Neural cell (in vitro differentiated cells): ENCODE measurements around the gene HMGCLL1. TPM values are rescaled to one million over a fixed set of nuclear protein-coding genes. Genes with fewer than 3 reads are reported as not detected.

Source experiments
- H2AFZ ChIP-seq: fragments of 200-600, 300-800 bp; sonication (generic), shearing (Covaris generic); 2 replicates; pipeline ENCODE4 v1.6.0; 2014; ENCODE audit warnings: low read depth, mild to moderate bottlenecking, antibody characterized with exemption, low read length, moderate library complexity
- H3F3A ChIP-seq: fragments of 200-600 bp; shearing (Covaris generic); 2 replicates; pipeline ENCODE4 v1.6.1; 2016; ENCODE audit warnings: mild to moderate bottlenecking, moderate library complexity, mixed read lengths, antibody characterized with exemption, low read length; ENCODE audit not compliant: insufficient read depth, poor library complexity, severe bottlenecking
- H3K27ac ChIP-seq: fragments of 200-600, 300-800 bp; sonication (generic), shearing (Covaris generic); 2 replicates; pipeline ENCODE4 v1.5.1; 2014; ENCODE audit warnings: mild to moderate bottlenecking, low read length, moderate library complexity
- H3K27me3 ChIP-seq: fragments of 300-800, 200-600 bp; sonication (generic), shearing (Covaris generic); 2 replicates; pipeline ENCODE4 v1.6.0; 2014; ENCODE audit warnings: mild to moderate bottlenecking, low read depth, low read length, moderate library complexity; ENCODE audit not compliant: insufficient read depth
- H3K36me3 ChIP-seq: fragments of 300-800, 200-600 bp; sonication (generic), shearing (Covaris generic); 2 replicates; pipeline ENCODE4 v1.5.1; 2014; ENCODE audit warnings: mild to moderate bottlenecking, antibody characterized with exemption, low read length, moderate library complexity; ENCODE audit not compliant: insufficient read depth
- H3K4me2 ChIP-seq: fragments of 300-800, 200-600 bp; sonication (generic), shearing (Covaris generic); 2 replicates; pipeline ENCODE4 v1.6.0; 2014; ENCODE audit warnings: mild to moderate bottlenecking, low read length
- H3K4me3 ChIP-seq: fragments of 300-800, 200-600 bp; sonication (generic), shearing (Covaris generic); 2 replicates; pipeline ENCODE4 v1.5.1; 2014; ENCODE audit warnings: mild to moderate bottlenecking, low read length, moderate library complexity
- H3K79me2 ChIP-seq: fragments of 200-600 bp; shearing (Covaris generic); replicated peaks from 2 replicates; pipeline ENCODE4 v1.6.0; 2014; ENCODE audit warnings: mild to moderate bottlenecking, low read length, moderate library complexity; ENCODE audit not compliant: insufficient read depth
- H3K9ac ChIP-seq: fragments of 300-800, 200-600 bp; sonication (generic), shearing (Covaris generic); 2 replicates; pipeline ENCODE4 v1.6.1; 2016; ENCODE audit warnings: mild to moderate bottlenecking, low read length, mixed read lengths
- H3K9me2 ChIP-seq: fragments of 200-600 bp; shearing (Covaris generic); 2 replicates; pipeline ENCODE4 v1.6.1; 2016; ENCODE audit warnings: mild to moderate bottlenecking, low read length, mixed read lengths; ENCODE audit not compliant: insufficient read depth
- H3K9me3 ChIP-seq: fragments of 200-600, 300-800 bp; sonication (generic), shearing (Covaris generic); 2 replicates; pipeline ENCODE4 v1.6.1; 2016; ENCODE audit warnings: mild to moderate bottlenecking, mixed run types, low read length, moderate library complexity, mixed read lengths
- H4K20me1 ChIP-seq: fragments of 200-600 bp; shearing (Covaris generic); 2 replicates; pipeline ENCODE4 v1.6.1; 2016; ENCODE audit warnings: mild to moderate bottlenecking, mixed run types; ENCODE audit not compliant: insufficient read depth
- EP300 ChIP-seq: fragments of 450-650 bp; conservative IDR thresholded peaks from 2 replicates; pipeline ENCODE4 v1.6.1; 2014; ENCODE audit warnings: antibody characterized with exemption, mild to moderate bottlenecking, moderate library complexity; ENCODE audit not compliant: poor library complexity, severe bottlenecking
- EZH2 ChIP-seq: fragments of 200-600, 300-800 bp; shearing (Covaris generic), sonication (generic); IDR thresholded peaks from 2 replicates; pipeline ENCODE4 v1.6.1; 2014; ENCODE audit warnings: antibody characterized with exemption, low read length, borderline replicate concordance, mild to moderate bottlenecking; ENCODE audit not compliant: insufficient read depth, poor library complexity, severe bottlenecking
- MXI1 ChIP-seq: fragments of 450-650 bp; conservative IDR thresholded peaks from 2 replicates; pipeline ENCODE4 v1.6.1; 2014; ENCODE audit warnings: antibody characterized with exemption, mild to moderate bottlenecking; ENCODE audit not compliant: poor library complexity, severe bottlenecking
- POLR2AphosphoS5 ChIP-seq: IDR thresholded peaks from 2 replicates; pipeline ENCODE4 v1.6.1; 2012
- RAD21 ChIP-seq: fragments of 450-650 bp; conservative IDR thresholded peaks from 2 replicates; pipeline ENCODE4 v1.6.1; 2014; ENCODE audit warnings: antibody characterized with exemption, mild to moderate bottlenecking, moderate library complexity
- REST ChIP-seq: IDR thresholded peaks from 2 replicates; pipeline ENCODE4 v1.6.1; 2012; ENCODE audit warnings: borderline replicate concordance
- SMC3 ChIP-seq: fragments of 450-650 bp; conservative IDR thresholded peaks from 2 replicates; pipeline ENCODE4 v1.6.1; 2014; ENCODE audit warnings: antibody characterized with exemption, mild to moderate bottlenecking, moderate library complexity; ENCODE audit not compliant: poor library complexity
- TAF1 ChIP-seq: IDR thresholded peaks from 2 replicates; pipeline ENCODE4 v1.6.1; 2012; ENCODE audit warnings: low read depth
- polyA plus RNA-seq: library from polyadenylated mRNA; depleted of rRNA; stranded (reverse); fragments of >200 nt; gene quantifications from 2 replicates; pipeline ENCODE4 v1.2.3, GENCODE V29; 2014
- TF ChIP-seq, protein P1 (sequence below): fragments of 450-650 bp; IDR thresholded peaks from 2 replicates; pipeline ENCODE4 v1.5.1; 2014; ENCODE audit warnings: antibody characterized with exemption, mild to moderate bottlenecking, moderate library complexity; ENCODE audit not compliant: poor library complexity, severe bottlenecking

The HMGCLL1 gene
- polyA plus RNA-seq, 1 donor from 2014 or later, result 59.7 TPM

GRCh38 chr6:55474382-55474781, 104.6 kb downstream of the HMGCLL1 start:
- Histone ChIP-seq H3K9ac (no peak overlapping the region), H3K9me3 (no peaks in the 10 kb centered on the region), H3K4me3 (no peak overlapping the region), H3K9me2 (no peaks in the 10 kb centered on the region), H2AFZ (no peak overlapping the region), H4K20me1 (no peaks in the 10 kb centered on the region), H3K27me3 (no peaks in the 10 kb centered on the region), H3K4me2 (no peak overlapping the region), H3F3A (no peaks in the 10 kb centered on the region), H3K36me3 (no peaks in the 10 kb centered on the region), H3K79me2 (no peaks in the 10 kb centered on the region), H3K27ac (no peak overlapping the region)
- TF ChIP-seq EZH2 (no peak), RAD21 (no peak), POLR2AphosphoS5 (no peak), TAF1 (no peak), MXI1 (no peak), EP300 (no peak), REST (no peak), SMC3 (no peak)
- TF ChIP-seq, protein P1, sequence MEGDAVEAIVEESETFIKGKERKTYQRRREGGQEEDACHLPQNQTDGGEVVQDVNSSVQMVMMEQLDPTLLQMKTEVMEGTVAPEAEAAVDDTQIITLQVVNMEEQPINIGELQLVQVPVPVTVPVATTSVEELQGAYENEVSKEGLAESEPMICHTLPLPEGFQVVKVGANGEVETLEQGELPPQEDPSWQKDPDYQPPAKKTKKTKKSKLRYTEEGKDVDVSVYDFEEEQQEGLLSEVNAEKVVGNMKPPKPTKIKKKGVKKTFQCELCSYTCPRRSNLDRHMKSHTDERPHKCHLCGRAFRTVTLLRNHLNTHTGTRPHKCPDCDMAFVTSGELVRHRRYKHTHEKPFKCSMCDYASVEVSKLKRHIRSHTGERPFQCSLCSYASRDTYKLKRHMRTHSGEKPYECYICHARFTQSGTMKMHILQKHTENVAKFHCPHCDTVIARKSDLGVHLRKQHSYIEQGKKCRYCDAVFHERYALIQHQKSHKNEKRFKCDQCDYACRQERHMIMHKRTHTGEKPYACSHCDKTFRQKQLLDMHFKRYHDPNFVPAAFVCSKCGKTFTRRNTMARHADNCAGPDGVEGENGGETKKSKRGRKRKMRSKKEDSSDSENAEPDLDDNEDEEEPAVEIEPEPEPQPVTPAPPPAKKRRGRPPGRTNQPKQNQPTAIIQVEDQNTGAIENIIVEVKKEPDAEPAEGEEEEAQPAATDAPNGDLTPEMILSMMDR, result no peak

GRCh38 chr6:55473722-55474121, 105.3 kb downstream of the HMGCLL1 start:
- no peaks in the 10 kb centered on the region for H4K20me1 ChIP-seq
- H3F3A ChIP-seq, result no peaks in the 10 kb centered on the region
- H3K27me3 ChIP-seq, result no peaks in the 10 kb centered on the region
- no peak overlapping the region for H3K9ac ChIP-seq
- H3K4me2 ChIP-seq, result no peak overlapping the region
- H3K36me3 ChIP-seq, result no peaks in the 10 kb centered on the region
- H3K4me3 ChIP-seq, result no peak overlapping the region
- H3K9me3 ChIP-seq, result no peaks in the 10 kb centered on the region
- no peaks in the 10 kb centered on the region for H3K79me2 ChIP-seq
- H3K9me2 ChIP-seq, result no peaks in the 10 kb centered on the region
- H3K27ac ChIP-seq, result no peak overlapping the region
- no peak for TF ChIP-seq SMC3
- TF ChIP-seq MXI1, result no peak
- no peak for TF ChIP-seq RAD21
- TF ChIP-seq EP300, result no peak
- TF ChIP-seq TAF1, result no peak
- TF ChIP-seq, protein P1, result no peak
- TF ChIP-seq REST, result no peak
- TF ChIP-seq POLR2AphosphoS5, result no peak
- no peak overlapping the region for H2AFZ ChIP-seq
